GM12878 (cell line): Measurements from ENCODE around the gene EXOC3L4. TPM values are rescaled to one million over a fixed set of nuclear protein-coding genes. Genes with fewer than 3 reads are reported as not detected.

ENCODE experiments used
- ATAC-seq: fragments of 200-7000 bp; cut with Tn5 transposase; 3 replicates; pipeline ENCODE4 v1.9.1; 2020; ENCODE audit warnings: mild to moderate bottlenecking, moderate library complexity
- BruUV-seq: library from RNA; stranded (reverse); fragments of 400-500 nt; replicated peaks from 2 replicates; lab custom pipeline; 2021; lab: Mats Ljungman, UMichigan
- CTCF ChIA-PET: fragments of 300-600 bp; sonication (Branson Sonifier 250); formaldehyde crosslinking; extraction: SDS; loops from one replicate; lab custom pipeline; 2021; ENCODE audit warnings: inconsistent platforms; lab: Yijun Ruan, JAX
- POLR2A ChIA-PET: fragments of 350-600 bp; formaldehyde crosslinking; extraction: SDS; loops from one replicate; lab custom pipeline; 2021; ENCODE audit warnings: inconsistent platforms; lab: Charles Lee
- RAD21 ChIA-PET: fragments of 300-600 bp; sonication (Branson Sonifier 250); formaldehyde crosslinking; loops from one replicate; lab custom pipeline; 2023; ENCODE audit warnings: antibody characterized with exemption; ENCODE audit not compliant: unreplicated experiment; lab: Charles Lee
- SMC1A ChIA-PET: fragments of 300-600 bp; sonication (Branson Sonifier 250); formaldehyde crosslinking; loops from one replicate; lab custom pipeline; 2023; ENCODE audit not compliant: unreplicated experiment, uncharacterized antibody; lab: Charles Lee
- DNase-seq: peaks from one replicate; pipeline ENCODE4 v3.0.0-alpha.2; 2011; ENCODE audit warnings: low read depth, low spot score
- FAIRE-seq: peaks from 3 replicates; lab custom pipeline; 2011; peaks lifted over from hg19 to GRCh38; lab: Jason Lieb, UNC
- H2AFZ ChIP-seq: 2 replicates; pipeline ENCODE4 v1.6.0; 2011; ENCODE audit warnings: low read depth, low read length, control low read depth; ENCODE audit not compliant: control insufficient read depth
- H3K27ac ChIP-seq: 2 replicates; pipeline ENCODE4 v1.5.1; 2011; ENCODE audit warnings: control low read depth; ENCODE audit not compliant: control insufficient read depth, insufficient read depth
- H3K27me3 ChIP-seq, 2 experiments: replicated peaks in 1 of 2; 2 replicates each; pipeline versions ENCODE4 v1.6.0 to v1.6.1; 2011; ENCODE audit warnings: low read length in 1 of 2; ENCODE audit not compliant: control insufficient read depth in 2 of 2, insufficient read depth in 2 of 2
- H3K36me3 ChIP-seq, 2 experiments: 2 replicates each; pipeline ENCODE4 v1.5.1; 2011; ENCODE audit warnings: low read length in 1 of 2; ENCODE audit not compliant: control insufficient read depth in 2 of 2, insufficient read depth in 2 of 2
- H3K4me1 ChIP-seq: 2 replicates; pipeline ENCODE4 v1.6.1; 2011; ENCODE audit warnings: mild to moderate bottlenecking, low read length, moderate library complexity, mixed read lengths; ENCODE audit not compliant: control insufficient read depth, insufficient read depth
- H3K4me2 ChIP-seq: 2 replicates; pipeline ENCODE4 v1.6.0; 2011; ENCODE audit warnings: control low read depth; ENCODE audit not compliant: control insufficient read depth, insufficient read depth
- H3K4me3 ChIP-seq: fragments of 200-600 bp; sonication (generic); 2 replicates; pipeline ENCODE4 v1.5.1; 2016
- H3K79me2 ChIP-seq: 2 replicates; pipeline ENCODE4 v1.6.0; 2011; ENCODE audit warnings: low read length; ENCODE audit not compliant: control insufficient read depth, insufficient read depth
- H3K9ac ChIP-seq: 2 replicates; pipeline ENCODE4 v1.8.0; 2011; ENCODE audit warnings: low read length, control low read depth, mixed read lengths; ENCODE audit not compliant: control insufficient read depth, insufficient read depth
- H3K9me3 ChIP-seq: replicated peaks from 3 replicates; pipeline ENCODE4 v1.5.1; 2011; ENCODE audit warnings: mild to moderate bottlenecking, low read length; ENCODE audit not compliant: control insufficient read depth, insufficient read depth
- H4K20me1 ChIP-seq: 2 replicates; pipeline ENCODE4 v1.6.0; 2011; ENCODE audit not compliant: control insufficient read depth, insufficient read depth
- BCLAF1 ChIP-seq: fragments of 450-650 bp; IDR thresholded peaks from 2 replicates; pipeline ENCODE4 v1.6.1; 2017; ENCODE audit warnings: antibody characterized with exemption, mild to moderate bottlenecking, moderate library complexity
- BRCA1 ChIP-seq: IDR thresholded peaks from 2 replicates; pipeline ENCODE4 v1.6.1; 2011; ENCODE audit warnings: low read depth, low read length, improper control_type of control experiment
- EZH2 ChIP-seq: IDR thresholded peaks from 2 replicates; pipeline ENCODE4 v1.6.1; 2012; ENCODE audit warnings: low read depth, mild to moderate bottlenecking, control low read depth, inconsistent platforms, low read length, borderline replicate concordance; ENCODE audit not compliant: control insufficient read depth
- HCFC1 ChIP-seq: fragments of 150-350 bp; IDR thresholded peaks from 2 replicates; pipeline ENCODE4 v1.6.1; 2014; ENCODE audit warnings: low read length
- HDGF ChIP-seq: fragments of 450-650 bp; IDR thresholded peaks from 2 replicates; pipeline ENCODE4 v1.6.1; 2016; ENCODE audit warnings: antibody characterized with exemption
- MYC ChIP-seq: IDR thresholded peaks from 2 replicates; pipeline ENCODE4 v1.6.1; 2011; ENCODE audit warnings: mild to moderate bottlenecking, low read length, moderate library complexity, inconsistent platforms; ENCODE audit not compliant: insufficient read depth, insufficient replicate concordance, insufficient read length, severe bottlenecking
- NFXL1 ChIP-seq: fragments of 450-650 bp; IDR thresholded peaks from 2 replicates; pipeline ENCODE4 v1.6.1; 2017; ENCODE audit warnings: antibody characterized with exemption, mild to moderate bottlenecking, borderline replicate concordance
- NR2F1 ChIP-seq: fragments of 450-650 bp; conservative IDR thresholded peaks from 2 replicates; pipeline ENCODE4 v1.6.1; 2017; ENCODE audit warnings: mild to moderate bottlenecking
- RAD21 ChIP-seq: IDR thresholded peaks from 2 replicates; pipeline ENCODE4 v1.6.1; 2011; ENCODE audit warnings: mild to moderate bottlenecking, low read depth, low read length, moderate library complexity; ENCODE audit not compliant: insufficient read depth
- TAF1 ChIP-seq: IDR thresholded peaks from 2 replicates; pipeline ENCODE4 v1.6.1; 2011; ENCODE audit warnings: mild to moderate bottlenecking, low read depth, low read length, borderline replicate concordance
- ZNF207 ChIP-seq: fragments of 450-650 bp; IDR thresholded peaks from 2 replicates; pipeline ENCODE4 v1.6.1; 2014; ENCODE audit warnings: antibody characterized with exemption, mild to moderate bottlenecking, borderline replicate concordance
- ZNF622 ChIP-seq: fragments of 450-650 bp; IDR thresholded peaks from 2 replicates; pipeline ENCODE4 v1.6.1; 2017; ENCODE audit warnings: mild to moderate bottlenecking, inconsistent platforms
- WGBS: methylation state at CpG from one replicate; pipeline ENCODE4 v1.1.6; 2016; ENCODE audit warnings: low lambda C conversion rate; ENCODE audit not compliant: insufficient replicate concordance, insufficient coverage; ENCODE audit errors: missing lambda C conversion rate; 5-methylcytosine and 5-hydroxymethylcytosine counted together
- in situ Hi-C: fragments of 300-500 bp; cut with MboI; formaldehyde crosslinking; loops from 9 replicates; pipeline ENCODE4 v1.14.3; 2018; ENCODE audit warnings: mixed read lengths
- intact Hi-C: fragments of 100-400 bp; cut with micrococcal nuclease; formaldehyde crosslinking; loops from one replicate; pipeline ENCODE4 v1.14.2; 2022; ENCODE audit not compliant: unreplicated experiment
- polyA plus RNA-seq, 11 experiments: library from polyadenylated mRNA; depleted of rRNA in 4 of 11; unstranded in 6 of 11; stranded (reverse) in 5 of 11; fragments of >200 nt; fragmentation: Nextera tagmentation in 4 of 11; fragmentation: Illumina TruSeq in 1 of 11; extraction: Ambion mirVana in 4 of 11; extraction: Trizol in 1 of 11; gene quantifications; 1 replicate in 1 of 11; 2 replicates in 10 of 11; pipeline versions ENCODE4 v1.2.1 to v1.2.3, GENCODE V29; 2011 to 2016; ENCODE audit warnings: inconsistent platforms in 2 of 11, missing spikeins in 2 of 11, low read depth in 1 of 11
- total RNA-seq, 4 experiments: library from RNA; depleted of rRNA in 3 of 4; stranded (reverse); fragments of >200 nt in 3 of 4; fragmentation: Illumina TruSeq in 1 of 4; extraction: Trizol in 1 of 4; gene quantifications; 2 replicates each; pipeline versions ENCODE4 v1.2.1 to v1.2.3, GENCODE V29; 2013 to 2021
- TF ChIP-seq, protein P1 (sequence below): IDR thresholded peaks from 2 replicates; pipeline ENCODE4 v1.6.1; 2011; ENCODE audit warnings: borderline replicate concordance, low read depth, mild to moderate bottlenecking, moderate library complexity, mixed read lengths, low read length; ENCODE audit not compliant: insufficient read depth; ENCODE audit errors: extremely low read length

The EXOC3L4 gene
- total and polyA plus RNA-seq, 10 of the 15 experiments (the other 5 are each of a cell fraction or from before 2014, with no cell fraction given) = not detected

DNA sequence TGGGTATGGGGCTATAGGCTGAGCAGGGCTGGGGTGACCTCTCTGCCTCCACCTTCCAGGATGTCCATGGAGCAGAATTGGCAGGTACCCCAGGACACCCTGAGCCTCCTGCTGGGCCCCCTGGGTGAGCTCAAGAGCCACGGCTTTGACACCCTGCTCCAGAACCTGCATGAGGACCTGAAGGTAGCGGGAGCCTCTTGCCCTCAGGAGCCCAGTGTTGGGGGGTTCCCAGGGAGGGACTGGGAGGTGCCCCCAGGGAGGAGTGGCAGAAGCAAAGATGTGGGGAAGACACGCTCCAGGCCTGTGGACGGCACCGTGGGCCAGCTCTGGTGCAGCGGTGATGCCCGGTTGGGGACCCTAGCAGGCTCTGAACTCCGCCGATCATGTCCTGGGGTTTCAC lies 37.1 kb downstream of the EXOC3L4 start:
- Histone ChIP-seq H3K27ac (no peak overlapping the region), H4K20me1 (no peaks in the 10 kb centered on the region), H3K4me1 (no peaks in the 10 kb centered on the region), H3K79me2 (peaks cover 2% of the 10 kb centered on the region; the same call in 1 of the 2 replicates), H3K9me3 (no peaks in the 10 kb centered on the region), H3K27me3 (no peaks in the 10 kb centered on the region), H2AFZ (no peak overlapping the region), H3K36me3 (peaks cover 8 to 9% of the 10 kb centered on the region in 2 experiments; a peak in 3 of 4 replicates), H3K4me2 (no peak overlapping the region), H3K4me3 (no peak overlapping the region), H3K9ac (no peak overlapping the region)
- DNase-seq = no peak
- ChIA-PET CTCF (interaction anchor here (3.0 kb wide), 1 partner anchor 26 kb away, joined by 12 read pairs; no protein-coding TSS in a partner anchor), RAD21 (no interaction called here), SMC1A (interaction anchor here (1.5 to 3.2 kb wide), 2 partner anchors 9 to 26 kb away, joined by 5 to 9 read pairs; no protein-coding TSS in a partner anchor), POLR2A (no interaction called here)
- 92% methylated on average over 8 of the region's 9 CpGs for WGBS
- no peak for FAIRE-seq
- no peak for ATAC-seq
- in situ Hi-C loops (no loop called here), intact Hi-C loops (no loop called here)
- TF ChIP-seq EZH2 = no peak
- TF ChIP-seq, protein P1, sequence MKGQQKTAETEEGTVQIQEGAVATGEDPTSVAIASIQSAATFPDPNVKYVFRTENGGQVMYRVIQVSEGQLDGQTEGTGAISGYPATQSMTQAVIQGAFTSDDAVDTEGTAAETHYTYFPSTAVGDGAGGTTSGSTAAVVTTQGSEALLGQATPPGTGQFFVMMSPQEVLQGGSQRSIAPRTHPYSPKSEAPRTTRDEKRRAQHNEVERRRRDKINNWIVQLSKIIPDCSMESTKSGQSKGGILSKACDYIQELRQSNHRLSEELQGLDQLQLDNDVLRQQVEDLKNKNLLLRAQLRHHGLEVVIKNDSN = no peak
- no peak for TF ChIP-seq MYC
- TF ChIP-seq HCFC1 = no peak
- no peak for TF ChIP-seq NR2F1
- TF ChIP-seq NFXL1 = no peak
- no peak for TF ChIP-seq HDGF
- TF ChIP-seq BCLAF1 = no peak
- TF ChIP-seq ZNF622 = no peak
- no peak for TF ChIP-seq RAD21
- TF ChIP-seq TAF1 = no peak
- TF ChIP-seq BRCA1 = no peak
- no peak for TF ChIP-seq ZNF207
- BruUV-seq = no TSS peak
